Loucy (cell line): Measurements from ENCODE around the gene FSTL4.

ENCODE experiments used
- CTCF ChIP-seq: fragments of 200-600 bp; sonication (generic); conservative IDR thresholded peaks from 2 replicates; pipeline ENCODE4 v1.5.1; 2014; ENCODE audit warnings: mild to moderate bottlenecking, antibody characterized with exemption, low read length
- EZH2phosphoT487 ChIP-seq: fragments of 200-600 bp; IDR thresholded peaks from 2 replicates; pipeline ENCODE4 v1.6.1; 2018; ENCODE audit warnings: antibody characterized with exemption, mild to moderate bottlenecking, moderate library complexity, borderline replicate concordance

- TF ChIP-seq CTCF (no peak), EZH2phosphoT487 (no peak)
These were observed 239.9 kb downstream of the FSTL4 start for GRCh38 chr5:133372293-133372937.
